Measurements from ENCODE around the gene C10orf95.
A peak's percentile ranks its signal among the peaks of the same experiment; 100 is the strongest.

C10orf95 gene

DNA sequence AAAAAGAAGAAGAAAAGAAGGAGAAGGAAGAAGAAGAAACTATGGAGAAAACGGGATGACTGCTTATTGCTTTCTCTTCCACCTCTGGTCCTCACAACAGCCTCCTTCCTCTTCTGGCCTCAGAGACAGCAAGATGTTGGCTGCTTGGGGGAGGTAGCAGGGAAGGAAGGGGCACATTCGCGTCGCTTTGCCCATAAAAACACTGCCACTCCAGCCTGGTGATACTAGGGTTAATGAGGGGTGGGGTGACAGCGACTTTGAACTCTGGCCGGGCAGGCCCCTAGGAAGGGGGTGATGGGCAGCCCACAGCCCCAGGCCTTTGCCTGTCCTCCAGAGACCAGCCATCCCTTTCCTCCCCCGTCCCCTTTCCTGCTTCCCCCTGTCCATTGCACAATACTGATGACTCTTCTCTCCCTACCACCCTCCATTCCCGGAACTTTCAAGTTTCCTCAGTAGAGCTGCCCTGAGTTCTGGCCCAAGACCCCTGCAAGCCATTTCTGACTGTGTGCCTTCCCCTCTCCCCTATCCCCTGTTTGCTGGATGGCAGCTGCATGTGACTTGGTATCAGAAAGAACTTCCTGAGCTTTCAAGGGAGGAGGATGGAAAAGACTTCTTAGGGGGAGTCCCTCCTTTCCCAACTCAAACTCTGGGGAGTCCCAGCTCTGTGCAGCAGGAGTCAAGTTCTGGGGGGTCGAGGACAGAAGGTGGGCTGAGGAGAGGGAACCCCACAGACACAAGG is 16.8 kb downstream of the C10orf95 start:
- ATAC-seq (no peak), DNase-seq (peak; percentile 24)

GRCh38 chr10:102433619-102434046 is 17.7 kb downstream of the C10orf95 start:
- DNase-seq (peak; percentile 28), ATAC-seq (no peak)

DNA sequence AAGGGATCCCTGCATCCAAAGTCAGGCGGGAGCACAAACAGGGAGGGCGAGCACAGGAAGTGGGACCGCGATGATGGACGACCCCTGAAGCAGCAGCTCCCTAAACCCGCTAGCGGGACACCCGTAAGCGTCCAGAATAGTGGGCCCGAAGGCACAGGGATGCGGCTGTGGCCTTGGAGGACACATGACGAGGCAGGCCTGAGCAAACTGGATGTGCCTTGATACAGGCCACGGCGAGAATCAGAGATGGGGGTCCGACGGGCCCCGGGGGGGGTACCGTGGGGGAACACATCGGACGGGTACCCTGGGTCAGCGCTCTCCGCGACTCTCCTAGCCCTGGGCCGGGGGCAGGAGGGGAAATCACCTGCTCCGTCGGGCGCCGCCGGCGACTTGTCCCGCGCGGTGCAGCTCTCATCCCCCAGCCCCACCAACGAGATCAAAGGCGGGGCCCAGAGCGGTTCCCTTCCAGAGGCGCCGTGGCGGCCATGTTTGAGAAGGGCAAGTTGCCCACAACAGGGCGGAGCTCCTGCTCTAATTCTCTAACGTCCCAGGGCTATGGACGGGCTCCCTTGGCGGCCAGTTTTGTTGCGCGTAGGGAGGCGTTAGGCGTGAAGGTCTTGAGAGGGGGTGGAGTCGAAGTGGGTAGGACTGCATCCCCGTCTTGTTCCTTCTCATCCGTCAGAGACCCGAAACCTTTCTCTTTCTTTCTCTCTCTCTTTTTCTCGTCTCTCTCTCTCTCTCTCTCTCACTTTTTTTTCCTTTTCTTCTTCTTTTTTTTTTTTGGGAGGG is 19.0 kb downstream of the C10orf95 start, which contains the start of gene CUEDC2:
CUEDC2 (minus strand) TSS at position 413 of the 789 bp plus-strand sequence. CDS start 7,386 bp downstream, outside the sequence.
- peak; percentile 94 for ATAC-seq
- peak; percentile 98 for DNase-seq

DNA sequence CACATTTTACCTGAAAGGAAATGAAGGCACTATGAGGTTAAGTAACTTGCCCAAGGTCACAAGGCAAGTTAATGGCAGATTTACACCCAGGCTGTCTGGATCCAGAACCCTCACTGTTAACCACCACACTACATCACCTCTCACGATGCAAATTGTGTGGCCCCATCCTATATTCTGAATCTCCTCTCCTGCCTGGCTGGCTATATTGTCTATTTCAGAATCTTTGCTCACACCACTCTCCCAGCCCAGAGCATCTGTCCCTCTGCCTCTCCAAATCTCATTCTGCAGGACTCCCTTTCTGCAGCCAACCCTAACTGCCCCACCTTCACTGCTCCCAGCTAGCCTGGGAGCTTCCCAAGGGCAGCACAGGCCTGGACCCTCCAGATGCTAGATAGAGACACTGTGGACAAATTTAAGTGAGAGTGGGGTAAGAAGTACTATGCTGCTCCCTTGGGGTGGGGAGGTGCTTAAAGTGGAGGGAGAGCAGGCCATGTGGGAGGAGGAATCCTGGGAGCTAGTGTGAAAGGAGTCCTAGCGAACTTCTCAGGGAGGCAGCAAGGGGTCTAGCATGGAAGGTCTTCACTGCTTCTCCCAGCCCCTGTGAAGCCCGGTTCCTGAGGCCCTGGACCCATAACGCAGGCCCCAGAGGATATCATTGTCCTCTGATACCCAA is 19.8 kb downstream of the C10orf95 start:
- ATAC-seq: no peak
- no peak for DNase-seq

DNA sequence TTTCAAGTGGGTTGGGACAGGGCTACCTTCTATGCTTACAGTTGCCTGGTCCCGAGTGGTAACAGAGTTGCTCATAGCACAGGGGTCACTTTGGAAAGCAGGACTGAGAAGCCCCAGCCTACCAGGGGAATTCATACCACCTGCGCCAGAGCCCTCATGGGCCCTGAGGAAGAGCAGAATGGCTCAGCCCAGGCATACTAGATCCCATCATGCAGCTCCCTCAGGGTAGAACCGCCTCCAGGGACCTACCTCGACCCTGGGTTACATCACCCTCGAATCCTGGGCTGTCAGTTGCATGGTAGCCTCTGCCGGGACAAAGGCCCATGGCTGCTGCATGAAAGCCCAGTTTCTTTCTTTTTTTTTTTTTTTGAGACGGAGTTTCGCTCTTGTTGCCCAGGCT is 21.9 kb downstream of the C10orf95 start:
- DNase-seq (no peak), ATAC-seq (no peak)

GRCh38 chr10:102426803-102427287 is 24.5 kb downstream of the C10orf95 start:
- ATAC-seq: no peak
- no peak for DNase-seq

GRCh38 chr10:102425444-102425843 is 25.9 kb downstream of the C10orf95 start:
- ATAC-seq (no peak), DNase-seq (no peak)

DNA sequence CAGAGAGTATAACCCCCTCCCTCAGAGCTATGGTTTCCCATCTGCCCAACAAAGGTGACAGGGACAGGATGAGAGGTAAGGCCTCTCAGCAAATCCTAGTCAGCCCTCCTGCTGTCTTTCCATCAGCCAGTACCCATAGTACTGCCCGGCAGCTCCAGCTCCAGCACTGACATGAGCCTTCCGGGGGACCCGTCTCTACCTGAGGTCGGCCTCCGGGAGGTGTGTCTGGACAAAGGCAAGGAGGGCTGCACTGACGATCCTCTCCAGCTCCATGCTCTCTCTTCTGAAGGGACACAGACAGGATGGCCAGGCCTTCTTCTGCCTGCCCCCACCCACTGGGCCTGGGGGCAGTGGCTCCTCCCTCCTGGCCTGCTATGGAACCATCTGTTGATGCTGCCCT is 26.4 kb downstream of the C10orf95 start:
- DNase-seq (no peak), ATAC-seq (no peak)

GRCh38 chr10:102424145-102424544 is 27.2 kb downstream of the C10orf95 start:
- ATAC-seq: no peak

GRCh38 chr10:102423372-102423968 is 27.9 kb downstream of the C10orf95 start:
- no peak for ATAC-seq
- no peak for DNase-seq

More at GRCh38 chr10:102424145-102424544, 27.2 kb downstream of the C10orf95 start:
- DNase-seq: no peak

- DNase-seq: peak; percentile 75
- peak; percentile 7 for ATAC-seq
These were observed 28.7 kb downstream of the C10orf95 start for GRCh38 chr10:102422545-102423129.

DNA sequence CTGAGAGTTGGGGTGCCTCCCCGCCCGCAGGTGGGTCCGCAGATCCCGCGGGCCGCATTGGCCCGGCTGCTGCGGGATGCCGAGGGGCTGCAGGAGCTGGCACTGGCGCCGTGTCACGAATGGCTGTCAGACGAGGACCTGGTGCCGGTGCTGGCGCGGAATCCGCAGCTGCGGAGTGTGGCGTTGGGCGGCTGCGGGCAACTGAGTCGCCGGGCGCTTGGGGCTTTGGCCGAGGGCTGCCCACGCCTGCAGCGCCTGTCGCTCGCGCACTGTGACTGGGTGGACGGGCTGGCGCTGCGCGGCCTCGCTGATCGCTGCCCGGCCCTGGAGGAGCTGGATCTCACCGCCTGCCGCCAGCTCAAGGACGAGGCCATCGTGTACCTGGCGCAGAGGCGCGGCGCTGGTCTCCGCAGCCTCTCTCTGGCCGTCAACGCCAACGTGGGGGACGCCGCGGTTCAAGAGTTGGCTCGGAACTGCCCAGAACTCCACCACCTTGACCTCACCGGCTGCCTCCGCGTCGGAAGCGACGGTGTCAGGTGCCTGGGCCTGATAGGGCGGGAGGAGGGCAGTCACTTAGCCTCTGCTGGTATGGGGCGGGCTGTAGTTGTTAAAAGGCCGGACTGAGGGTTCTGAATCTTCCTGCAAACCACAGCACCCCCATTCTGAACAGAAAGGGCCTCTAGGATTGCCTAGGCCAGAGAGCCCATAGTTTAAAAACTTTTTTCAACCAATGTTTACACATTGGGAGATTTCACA is 29.4 kb downstream of the C10orf95 start:
- no peak for ATAC-seq

GRCh38 chr10:102421507-102421756 is 29.9 kb downstream of the C10orf95 start:
- DNase-seq (no peak), ATAC-seq (no peak)

More for the DNA sequence above, 29.4 kb downstream of the C10orf95 start:
- no peak for DNase-seq

DNA sequence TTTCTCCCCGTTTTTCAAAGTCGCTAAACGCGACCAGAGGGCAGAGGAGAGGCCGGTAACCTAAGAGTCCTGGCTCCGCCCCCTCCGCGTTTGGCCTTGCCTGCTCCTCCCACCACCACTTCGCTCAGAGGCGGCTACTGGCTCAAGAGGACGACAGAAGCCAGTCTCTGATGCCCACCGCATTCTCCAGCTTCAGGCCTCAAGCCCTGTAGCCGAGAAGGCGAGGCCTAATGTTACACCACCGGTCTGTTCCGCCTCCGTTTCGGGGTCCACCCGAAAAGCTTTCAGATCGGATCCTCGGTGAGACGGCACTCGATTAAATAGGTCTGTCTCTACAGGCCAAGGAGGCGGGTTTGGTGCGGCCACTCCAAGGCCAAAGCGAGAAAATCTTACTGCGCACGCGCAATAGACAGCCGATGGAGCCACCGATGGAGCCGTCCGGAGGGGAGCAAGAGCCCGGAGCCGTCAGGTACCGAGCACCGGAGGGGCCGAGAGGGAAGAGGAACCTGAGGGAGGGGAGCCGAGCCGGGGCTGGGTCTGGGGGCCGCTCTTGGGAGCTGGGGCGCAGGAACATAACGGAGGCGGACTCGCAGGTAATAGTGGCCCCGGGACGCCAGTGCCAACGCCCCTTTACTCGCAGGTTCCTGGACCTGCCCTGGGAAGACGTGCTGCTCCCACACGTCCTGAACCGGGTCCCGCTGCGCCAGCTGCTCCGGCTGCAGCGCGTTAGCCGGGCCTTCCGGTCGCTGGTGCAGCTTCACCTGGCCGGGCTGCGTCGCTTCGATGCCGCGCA is 30.4 kb downstream of the C10orf95 start, which contains the start of gene FBXL15:
FBXL15 (plus strand) TSS at position 123 of the 793 bp plus-strand sequence; CDS start at position 417, 294 bp downstream.
- ATAC-seq (peak; percentile 82), DNase-seq (peak; percentile 98)

GRCh38 chr10:102420181-102420713 is 31.1 kb downstream of the C10orf95 start:
- ATAC-seq: no peak

GRCh38 chr10:102419269-102420180 is 31.8 kb downstream of the C10orf95 start:
- DNase-seq: peak; percentile 78

More at GRCh38 chr10:102420181-102420713, 31.1 kb downstream of the C10orf95 start:
- DNase-seq: no peak

DNA sequence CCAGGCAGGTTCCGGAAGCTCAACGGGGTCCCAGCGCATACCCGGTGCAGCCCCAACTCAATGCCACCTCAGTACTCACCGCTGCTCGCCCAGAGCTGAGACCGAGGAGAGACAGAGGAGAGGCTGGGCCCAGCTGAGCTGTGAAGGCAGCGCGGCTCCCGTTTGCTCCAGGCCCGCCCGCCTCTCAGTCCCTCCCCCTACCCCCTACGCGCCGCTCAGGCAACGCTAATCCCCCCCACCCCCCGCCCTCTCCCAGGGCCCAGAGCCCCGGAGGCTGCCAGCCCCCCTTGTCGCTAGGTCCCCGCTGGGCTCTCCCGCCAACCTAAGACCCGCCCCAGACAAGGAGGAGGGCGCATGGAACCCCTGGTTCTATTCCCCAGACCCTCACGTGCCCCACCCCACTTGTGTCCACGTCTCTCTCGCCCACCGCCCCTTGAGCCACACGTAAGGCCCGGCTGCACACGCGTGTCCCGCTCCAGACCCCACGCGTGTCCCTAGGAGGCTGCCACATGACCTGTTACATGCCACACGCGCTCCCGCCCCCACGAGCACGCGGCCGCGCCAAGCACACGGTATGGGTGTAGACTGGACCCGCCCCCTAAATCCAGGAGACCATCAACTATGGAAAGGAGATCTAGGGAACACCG is 32.6 kb downstream of the C10orf95 start, which contains the start of gene PSD:
PSD (minus strand) TSS at position 164 of the 647 bp plus-strand sequence. CDS start 1,747 bp downstream, outside the sequence.
- ATAC-seq (no peak), DNase-seq (no peak)

More at GRCh38 chr10:102419269-102420180, 31.8 kb downstream of the C10orf95 start:
- no peak for ATAC-seq

- ATAC-seq (no peak), DNase-seq (no peak)
These were observed 34.6 kb downstream of the C10orf95 start for GRCh38 chr10:102416695-102417094.
